DOHH2 (cell line): ENCODE results near the gene MAMDC2.

Experiments used
- H3F3A ChIP-seq: fragments of 200-600 bp; sonication (generic), shearing (Covaris generic); 2 replicates; pipeline ENCODE4 v1.6.0; 2016; ENCODE audit warnings: antibody characterized with exemption, mild to moderate bottlenecking; ENCODE audit not compliant: control insufficient read depth, insufficient read depth
- H3K27ac ChIP-seq: fragments of 200-600 bp; sonication (generic); 2 replicates; pipeline ENCODE4 v1.5.1; 2014; ENCODE audit warnings: low read depth, mild to moderate bottlenecking, low read length, moderate library complexity
- H3K27me3 ChIP-seq: fragments of 200-600 bp; sonication (generic); 2 replicates; pipeline ENCODE4 v1.6.1; 2014; ENCODE audit warnings: mild to moderate bottlenecking, low read length, mixed read lengths; ENCODE audit not compliant: control insufficient read depth
- H3K36me3 ChIP-seq: fragments of 200-600 bp; sonication (generic); 2 replicates; pipeline ENCODE4 v1.6.1; 2014; ENCODE audit warnings: mild to moderate bottlenecking, low read length, moderate library complexity, mixed read lengths; ENCODE audit not compliant: control insufficient read depth
- H3K4me1 ChIP-seq: fragments of 200-600 bp; sonication (generic); 2 replicates; pipeline ENCODE4 v1.6.1; 2014; ENCODE audit warnings: mild to moderate bottlenecking, low read length, mixed read lengths; ENCODE audit not compliant: control insufficient read depth
- H3K4me2 ChIP-seq: fragments of 200-600 bp; sonication (generic); 2 replicates; pipeline ENCODE4 v1.6.0; 2014; ENCODE audit warnings: mild to moderate bottlenecking, low read length, moderate library complexity
- H3K4me3 ChIP-seq: fragments of 200-600 bp; sonication (generic); 2 replicates; pipeline ENCODE4 v1.5.1; 2014; ENCODE audit warnings: mild to moderate bottlenecking, low read length, mixed read lengths
- H3K79me2 ChIP-seq: fragments of 200-600 bp; sonication (generic); 2 replicates; pipeline ENCODE4 v1.6.1; 2014; ENCODE audit warnings: mild to moderate bottlenecking, low read length, mixed read lengths; ENCODE audit not compliant: control insufficient read depth
- H3K9me2 ChIP-seq: fragments of 200-600 bp; sonication (generic); replicated peaks from 2 replicates; pipeline ENCODE4 v1.6.1; 2014; ENCODE audit warnings: mild to moderate bottlenecking, low read length, mixed read lengths; ENCODE audit not compliant: control insufficient read depth
- H3K9me3 ChIP-seq: fragments of 200-600 bp; sonication (generic); 2 replicates; pipeline ENCODE4 v1.6.1; 2014; ENCODE audit warnings: antibody characterized with exemption, low read length, mixed read lengths; ENCODE audit not compliant: control insufficient read depth, insufficient read depth
- H4K20me1 ChIP-seq: fragments of 200-600 bp; sonication (generic); 2 replicates; pipeline ENCODE4 v1.6.0; 2014; ENCODE audit warnings: low read depth, mild to moderate bottlenecking, antibody characterized with exemption, low read length, moderate library complexity; ENCODE audit not compliant: control insufficient read depth, insufficient read depth
- CTCF ChIP-seq: fragments of 200-600 bp; sonication (generic); IDR thresholded peaks from one replicate; pipeline ENCODE4 v1.5.1; 2014; ENCODE audit warnings: antibody characterized with exemption, mild to moderate bottlenecking, low read depth, low read length; ENCODE audit not compliant: poor library complexity, severe bottlenecking
- EZH2phosphoT487 ChIP-seq: fragments of 200-600 bp; sonication (generic); IDR thresholded peaks from 2 replicates; pipeline ENCODE4 v1.6.1; 2017; ENCODE audit warnings: borderline replicate concordance, mild to moderate bottlenecking, antibody characterized with exemption, low read length, moderate library complexity, mixed read lengths

MAMDC2 gene

GRCh38 chr9:70056211-70056944 lies 12.7 kb downstream of the MAMDC2 start:
- no peak for TF ChIP-seq EZH2phosphoT487
- no peak for TF ChIP-seq CTCF
- no peaks in the 10 kb centered on the region for H3K27me3 ChIP-seq

GRCh38 chr9:70058569-70059116 lies 15.0 kb downstream of the MAMDC2 start:
- Histone ChIP-seq H3K79me2 (no peaks in the 10 kb centered on the region), H3K9me2 (no peaks in the 10 kb centered on the region), H3F3A (no peaks in the 10 kb centered on the region), H3K4me2 (no peak overlapping the region), H3K4me1 (peaks cover 6% of the 10 kb centered on the region), H3K27ac (no peak overlapping the region), H3K27me3 (no peaks in the 10 kb centered on the region), H3K36me3 (no peaks in the 10 kb centered on the region), H3K9me3 (no peaks in the 10 kb centered on the region), H3K4me3 (no peak overlapping the region), H4K20me1 (no peaks in the 10 kb centered on the region)
- TF ChIP-seq CTCF (no peak), EZH2phosphoT487 (no peak)

More at GRCh38 chr9:70056211-70056944, 12.7 kb downstream of the MAMDC2 start:
- H3K9me3 ChIP-seq: no peaks in the 10 kb centered on the region
- H3K9me2 ChIP-seq: no peaks in the 10 kb centered on the region
- peaks cover 6% of the 10 kb centered on the region for H3K4me1 ChIP-seq
- H3K79me2 ChIP-seq: no peaks in the 10 kb centered on the region
- no peak overlapping the region for H3K4me2 ChIP-seq
- H4K20me1 ChIP-seq: no peaks in the 10 kb centered on the region
- no peak overlapping the region for H3K4me3 ChIP-seq
- no peak overlapping the region for H3K27ac ChIP-seq
- H3F3A ChIP-seq: no peaks in the 10 kb centered on the region
- H3K36me3 ChIP-seq: no peaks in the 10 kb centered on the region

- TF ChIP-seq EZH2phosphoT487: no peak
- TF ChIP-seq CTCF: no peak
- Histone ChIP-seq H3K36me3 (no peaks in the 10 kb centered on the region), H3K4me3 (no peak overlapping the region), H3K4me1 (peaks cover 6% of the 10 kb centered on the region), H3K9me2 (no peaks in the 10 kb centered on the region), H4K20me1 (no peaks in the 10 kb centered on the region), H3K27me3 (no peaks in the 10 kb centered on the region), H3K79me2 (no peaks in the 10 kb centered on the region), H3F3A (no peaks in the 10 kb centered on the region), H3K9me3 (no peaks in the 10 kb centered on the region), H3K4me2 (no peak overlapping the region), H3K27ac (no peak overlapping the region)
Measured at GRCh38 chr9:70060148-70060882, 16.7 kb downstream of the MAMDC2 start.
